H9 (cell line): Measurements from ENCODE around the gene ARL5A. TPM values are rescaled to one million over a fixed set of nuclear protein-coding genes. Genes with fewer than 3 reads are reported as not detected.
A peak's percentile ranks its signal among the peaks of the same experiment; 100 is the strongest.

ENCODE experiments used
- DNase-seq: peaks from one replicate; pipeline ENCODE4 v3.0.0-alpha.2; 2017
- H2AFZ ChIP-seq: one replicate; pipeline ENCODE4 v1.6.1; 2013; ENCODE audit warnings: mild to moderate bottlenecking, low read length, control low read depth, moderate library complexity
- H2AK5ac ChIP-seq: 2 replicates; pipeline ENCODE4 v1.6.1; 2013; ENCODE audit warnings: low read length, control low read depth, mixed read lengths; ENCODE audit not compliant: insufficient read length
- H2BK120ac ChIP-seq: one replicate; pipeline ENCODE4 v1.6.1; 2013; ENCODE audit warnings: low read depth, mild to moderate bottlenecking, low read length, control low read depth, inconsistent platforms; ENCODE audit not compliant: poor library complexity, severe bottlenecking
- H2BK12ac ChIP-seq: 2 replicates; pipeline ENCODE4 v1.6.1; 2013; ENCODE audit warnings: low read length, control low read depth, mixed read lengths, low read depth; ENCODE audit not compliant: insufficient read length
- H2BK15ac ChIP-seq: 2 replicates; pipeline ENCODE4 v1.6.1; 2013; ENCODE audit warnings: low read depth, low read length, control low read depth
- H2BK20ac ChIP-seq: one replicate; pipeline ENCODE4 v1.6.1; 2013; ENCODE audit warnings: low read depth, mild to moderate bottlenecking, low read length, control low read depth, inconsistent platforms; ENCODE audit not compliant: poor library complexity, severe bottlenecking
- H2BK5ac ChIP-seq: 2 replicates; pipeline ENCODE4 v1.6.1; 2013; ENCODE audit warnings: low read length, control low read depth, mixed read lengths; ENCODE audit not compliant: insufficient read length
- H3K14ac ChIP-seq: 2 replicates; pipeline ENCODE4 v1.6.1; 2013; ENCODE audit warnings: low read length, control low read depth; ENCODE audit not compliant: insufficient read depth
- H3K18ac ChIP-seq: 2 replicates; pipeline ENCODE4 v1.6.1; 2013; ENCODE audit warnings: low read depth, mild to moderate bottlenecking, mixed read lengths, low read length, control low read depth; ENCODE audit not compliant: insufficient read length
- H3K23ac ChIP-seq: 2 replicates; pipeline ENCODE4 v1.6.1; 2013; ENCODE audit warnings: low read length, control low read depth, mixed read lengths, low read depth; ENCODE audit not compliant: insufficient read length
- H3K23me2 ChIP-seq: 2 replicates; pipeline ENCODE4 v1.6.1; 2013; ENCODE audit warnings: low read depth, mild to moderate bottlenecking, mixed read lengths, low read length, control low read depth; ENCODE audit not compliant: insufficient read length, poor library complexity, severe bottlenecking
- H3K27ac ChIP-seq: 2 replicates; pipeline ENCODE4 v1.5.1; 2013; ENCODE audit warnings: low read length, control low read depth, mixed read lengths, low read depth; ENCODE audit not compliant: insufficient read length
- H3K27me3 ChIP-seq: 2 replicates; pipeline ENCODE4 v1.6.1; 2013; ENCODE audit warnings: low read length, control low read depth, inconsistent platforms; ENCODE audit not compliant: insufficient read depth
- H3K4ac ChIP-seq: 2 replicates; pipeline ENCODE4 v1.6.1; 2013; ENCODE audit warnings: low read depth, mild to moderate bottlenecking, control low read depth, inconsistent platforms, low read length, moderate library complexity
- H3K4me1 ChIP-seq: 2 replicates; pipeline ENCODE4 v1.6.1; 2013; ENCODE audit warnings: low read length, control low read depth, inconsistent platforms; ENCODE audit not compliant: insufficient read depth
- H3K4me2 ChIP-seq: 2 replicates; pipeline ENCODE4 v1.6.1; 2013; ENCODE audit warnings: low read length, control low read depth, mixed read lengths; ENCODE audit not compliant: insufficient read length, insufficient read depth
- H3K56ac ChIP-seq: 2 replicates; pipeline ENCODE4 v1.6.1; 2013; ENCODE audit warnings: low read depth, mild to moderate bottlenecking, mixed read lengths, low read length, control low read depth; ENCODE audit not compliant: insufficient read length
- H3K79me1 ChIP-seq: 2 replicates; pipeline ENCODE4 v1.6.1; 2013; ENCODE audit warnings: low read depth, mild to moderate bottlenecking, moderate library complexity, low read length, control low read depth, inconsistent platforms; ENCODE audit not compliant: insufficient read depth, poor library complexity, severe bottlenecking
- H3K79me2 ChIP-seq: 2 replicates; pipeline ENCODE4 v1.6.1; 2013; ENCODE audit warnings: low read length, control low read depth, inconsistent platforms; ENCODE audit not compliant: insufficient read depth
- H3K9ac ChIP-seq: 2 replicates; pipeline ENCODE4 v1.6.1; 2013; ENCODE audit warnings: low read length, control low read depth, mixed read lengths; ENCODE audit not compliant: insufficient read length; ENCODE audit errors: extremely low read depth
- H3K9me3 ChIP-seq: one replicate; pipeline ENCODE4 v1.6.1; 2013; ENCODE audit warnings: low read depth, low read length, inconsistent platforms; ENCODE audit not compliant: control insufficient read depth
- H3T11ph ChIP-seq: one replicate; pipeline ENCODE4 v1.6.1; 2013; ENCODE audit warnings: mild to moderate bottlenecking, low read length, control low read depth, inconsistent platforms
- H4K20me1 ChIP-seq: one replicate; pipeline ENCODE4 v1.6.1; 2013; ENCODE audit not compliant: control insufficient read depth, insufficient read length, insufficient read depth
- H4K5ac ChIP-seq: 2 replicates; pipeline ENCODE4 v1.6.1; 2013; ENCODE audit warnings: low read depth, mild to moderate bottlenecking, mixed read lengths, low read length, control low read depth; ENCODE audit not compliant: insufficient read length
- H4K8ac ChIP-seq: replicated peaks from 2 replicates; pipeline ENCODE4 v1.6.1; 2013; ENCODE audit warnings: low read length, control low read depth, mixed read lengths, low read depth; ENCODE audit not compliant: insufficient read length
- H4K91ac ChIP-seq: 2 replicates; pipeline ENCODE4 v1.6.1; 2013; ENCODE audit warnings: low read depth, mild to moderate bottlenecking, moderate library complexity, mixed read lengths, low read length, control low read depth; ENCODE audit not compliant: insufficient read length
- H3K27ac Mint-ChIP-seq, 3 experiments: 2 replicates in 2 of 3; 3 replicates in 1 of 3; pipeline ENCODE4 v1.8.0; 2020 to 2021; ENCODE audit warnings: mixed read lengths in 3 of 3, mild to moderate bottlenecking in 1 of 3, moderate library complexity in 1 of 3
- H3K27me3 Mint-ChIP-seq: 2 replicates; pipeline ENCODE4 v1.8.0; 2021; ENCODE audit warnings: low read depth, mild to moderate bottlenecking, moderate library complexity, mixed read lengths
- H3K36me3 Mint-ChIP-seq, 3 experiments: 2 replicates in 2 of 3; 3 replicates in 1 of 3; pipeline ENCODE4 v1.8.0; 2020 to 2021; ENCODE audit warnings: low read depth in 3 of 3, mixed read lengths in 3 of 3; ENCODE audit not compliant: insufficient read depth in 1 of 3
- H3K4me1 Mint-ChIP-seq, 2 experiments: 2 replicates each; pipeline ENCODE4 v1.8.0; 2020; ENCODE audit warnings: mixed read lengths in 2 of 2
- H3K4me3 Mint-ChIP-seq, 2 experiments: 2 replicates in 1 of 2; 3 replicates in 1 of 2; pipeline ENCODE4 v1.8.0; 2020 to 2021; ENCODE audit warnings: mild to moderate bottlenecking in 2 of 2, mixed read lengths in 2 of 2, moderate library complexity in 1 of 2
- H3K9me3 Mint-ChIP-seq, 2 experiments: 2 replicates in 1 of 2; 3 replicates in 1 of 2; pipeline ENCODE4 v1.8.0; 2020; ENCODE audit warnings: mild to moderate bottlenecking in 2 of 2, mixed read lengths in 2 of 2, moderate library complexity in 1 of 2
- CTCF ChIP-seq: fragments of 200-600 bp; sonication (generic); conservative IDR thresholded peaks from 3 replicates; pipeline ENCODE4 v1.8.0; 2021; ENCODE audit warnings: antibody characterized with exemption, mild to moderate bottlenecking
- WGBS: extraction: QIAGEN DNeasy Blood & Tissue Kit; methylation state at CpG from one replicate; pipeline ENCODE4 v1.1.7; 2013; ENCODE audit warnings: missing lambda C conversion rate, low lambda C conversion rate, mixed read lengths; ENCODE audit not compliant: insufficient read length; ENCODE audit errors: extremely low coverage; 5-methylcytosine and 5-hydroxymethylcytosine counted together
- total RNA-seq: library from RNA; stranded (reverse); gene quantifications from 2 replicates; pipeline ENCODE4 v1.2.1, GENCODE V29; 2021

ARL5A gene
- total RNA-seq, 1 experiment from 2014 or later, result 66.7 TPM

GRCh38 chr2:151777487-151777886 lies 50.7 kb downstream of the ARL5A start:
- no peaks in the 10 kb centered on the region for H3K23me2 ChIP-seq
- no peak overlapping the region for H3K27ac Mint-ChIP-seq
- H2AFZ ChIP-seq, result no peak overlapping the region
- H3K79me2 ChIP-seq, result no peaks in the 10 kb centered on the region
- no peaks in the 10 kb centered on the region for H3K79me1 ChIP-seq
- no peaks in the 10 kb centered on the region for H3K9me3 ChIP-seq
- no peak overlapping the region for H4K5ac ChIP-seq
- no peak overlapping the region for H4K91ac ChIP-seq
- H3K36me3 Mint-ChIP-seq, result peaks cover 22 to 43% (median 25%) of the 10 kb centered on the region in 3 experiments; a peak in 6 of 7 replicates
- no peak overlapping the region for H2BK20ac ChIP-seq
- H3K4ac ChIP-seq, result no peak overlapping the region
- no peak overlapping the region for H2BK12ac ChIP-seq
- H3K14ac ChIP-seq, result no peak overlapping the region
- peak; percentile 50 for TF ChIP-seq CTCF
- no peak overlapping the region for H4K8ac ChIP-seq
- H3K9me3 Mint-ChIP-seq, result 0 out of 5 replicates have a peak, but pooled peaks cover 0 to 2% of the 10 kb centered on the region in 2 experiments
- H2AK5ac ChIP-seq, result no peak overlapping the region
- H3K18ac ChIP-seq, result no peak overlapping the region
- DNase-seq, result no peak
- H3T11ph ChIP-seq, result no peak overlapping the region
- no peak overlapping the region for H3K4me3 Mint-ChIP-seq
- no peak overlapping the region for H3K27ac ChIP-seq
- H3K4me1 ChIP-seq, result no peaks in the 10 kb centered on the region
- H3K27me3 ChIP-seq, result no peaks in the 10 kb centered on the region
- H3K27me3 Mint-ChIP-seq, result no peaks in the 10 kb centered on the region
- no peaks in the 10 kb centered on the region for H4K20me1 ChIP-seq
- no peak overlapping the region for H3K4me2 ChIP-seq
- H3K23ac ChIP-seq, result no peak overlapping the region
- WGBS, result no CpG with 5 or more reads among the region's 3 CpGs
- H2BK5ac ChIP-seq, result no peak overlapping the region
- no peak overlapping the region for H2BK120ac ChIP-seq
- peaks cover 3 to 8% of the 10 kb centered on the region in 2 experiments; a peak in 2 of 4 replicates for H3K4me1 Mint-ChIP-seq
- H3K9ac ChIP-seq, result no peak overlapping the region
- no peak overlapping the region for H3K56ac ChIP-seq
- H2BK15ac ChIP-seq, result no peak overlapping the region
